ENCODE measurements around the gene HELZ. TPM values are rescaled to one million over a fixed set of nuclear protein-coding genes. Genes with fewer than 3 reads are reported as not detected.
A peak's percentile ranks its signal among the peaks of the same experiment; 100 is the strongest.
"Not testable (repeated sequence)": the region's sequence is repeated elsewhere in the genome, so short reads cannot be mapped to it uniquely, and the experiment has no call there.

HELZ gene
- total RNA-seq, 1 donor from 2014 or later, result 47.4 TPM

- Mint-ChIP-seq H3K4me1 (ENCODE audit: low read depth, unreplicated experiment) (peaks cover 2% of the 10 kb centered on the region), H3K9me3 (ENCODE audit: unreplicated experiment) (no peaks in the 10 kb centered on the region), H3K4me3 (ENCODE audit: unreplicated experiment) (no peak overlapping the region), H3K27me3 (ENCODE audit: unreplicated experiment) (no peaks in the 10 kb centered on the region), H3K27ac (ENCODE audit: unreplicated experiment) (no peak overlapping the region), H3K36me3 (ENCODE audit: unreplicated experiment) (no peaks in the 10 kb centered on the region)
- peak; percentile 44 for DNase-seq
- TF ChIP-seq CTCF (IDR thresholded peaks at IDR 0.05; ENCODE audit: partially characterized antibody, unreplicated experiment), result no peak
Observed at GRCh38 chr17:67198131-67198530, 46.9 kb downstream of the HELZ start.

GRCh38 chr17:67197023-67197422 is 48.0 kb downstream of the HELZ start:
- not testable (repeated sequence) for H3K36me3 Mint-ChIP-seq (ENCODE audit: unreplicated experiment); H3K4me3 Mint-ChIP-seq (ENCODE audit: unreplicated experiment); H3K9me3 Mint-ChIP-seq (ENCODE audit: unreplicated experiment); H3K27ac Mint-ChIP-seq (ENCODE audit: unreplicated experiment); H3K4me1 Mint-ChIP-seq (ENCODE audit: low read depth, unreplicated experiment); H3K27me3 Mint-ChIP-seq (ENCODE audit: unreplicated experiment); DNase-seq

GRCh38 chr17:67196422-67196821 is 48.6 kb downstream of the HELZ start:
- Mint-ChIP-seq H3K27ac (ENCODE audit: unreplicated experiment) (no peak overlapping the region), H3K4me3 (ENCODE audit: unreplicated experiment) (no peak overlapping the region), H3K27me3 (ENCODE audit: unreplicated experiment) (no peaks in the 10 kb centered on the region), H3K36me3 (ENCODE audit: unreplicated experiment) (no peaks in the 10 kb centered on the region), H3K4me1 (ENCODE audit: low read depth, unreplicated experiment) (peaks cover 2% of the 10 kb centered on the region), H3K9me3 (ENCODE audit: unreplicated experiment) (no peaks in the 10 kb centered on the region)
- DNase-seq, result no peak
- no peak for TF ChIP-seq CTCF (IDR thresholded peaks at IDR 0.05; ENCODE audit: partially characterized antibody, unreplicated experiment)

GRCh38 chr17:67194134-67194533 is 50.9 kb downstream of the HELZ start:
- Mint-ChIP-seq H3K27ac (ENCODE audit: unreplicated experiment) (no peak overlapping the region), H3K4me3 (ENCODE audit: unreplicated experiment) (no peak overlapping the region), H3K9me3 (ENCODE audit: unreplicated experiment) (no peaks in the 10 kb centered on the region), H3K4me1 (ENCODE audit: low read depth, unreplicated experiment) (peaks cover 2% of the 10 kb centered on the region), H3K36me3 (ENCODE audit: unreplicated experiment) (no peaks in the 10 kb centered on the region), H3K27me3 (ENCODE audit: unreplicated experiment) (no peaks in the 10 kb centered on the region)
- no peak for TF ChIP-seq CTCF (IDR thresholded peaks at IDR 0.05; ENCODE audit: partially characterized antibody, unreplicated experiment)
- no peak for DNase-seq

- no peaks in the 10 kb centered on the region for H3K36me3 Mint-ChIP-seq (ENCODE audit: unreplicated experiment)
- no peaks in the 10 kb centered on the region for H3K9me3 Mint-ChIP-seq (ENCODE audit: unreplicated experiment)
- no peaks in the 10 kb centered on the region for H3K4me1 Mint-ChIP-seq (ENCODE audit: low read depth, unreplicated experiment)
- no peak overlapping the region for H3K4me3 Mint-ChIP-seq (ENCODE audit: unreplicated experiment)
- H3K27ac Mint-ChIP-seq (ENCODE audit: unreplicated experiment), result no peak overlapping the region
- TF ChIP-seq CTCF (IDR thresholded peaks at IDR 0.05; ENCODE audit: partially characterized antibody, unreplicated experiment), result no peak
- no peak for DNase-seq
- H3K27me3 Mint-ChIP-seq (ENCODE audit: unreplicated experiment), result peaks cover 2% of the 10 kb centered on the region
Observed at GRCh38 chr17:67187927-67188326, 57.1 kb downstream of the HELZ start.

- H3K36me3 Mint-ChIP-seq (ENCODE audit: unreplicated experiment), result no peaks in the 10 kb centered on the region
- DNase-seq, result no peak
- TF ChIP-seq CTCF (IDR thresholded peaks at IDR 0.05; ENCODE audit: partially characterized antibody, unreplicated experiment), result no peak
- no peak overlapping the region for H3K4me3 Mint-ChIP-seq (ENCODE audit: unreplicated experiment)
- H3K4me1 Mint-ChIP-seq (ENCODE audit: low read depth, unreplicated experiment), result no peaks in the 10 kb centered on the region
- no peaks in the 10 kb centered on the region for H3K9me3 Mint-ChIP-seq (ENCODE audit: unreplicated experiment)
- H3K27ac Mint-ChIP-seq (ENCODE audit: unreplicated experiment), result no peak overlapping the region
- H3K27me3 Mint-ChIP-seq (ENCODE audit: unreplicated experiment), result peaks cover 2% of the 10 kb centered on the region
Observed at GRCh38 chr17:67186782-67187181, 58.2 kb downstream of the HELZ start.
